HCT116 (cell line): ENCODE results near the gene MYBPHL. TPM values are rescaled to one million over a fixed set of nuclear protein-coding genes. Genes with fewer than 3 reads are reported as not detected.

Source experiments
- ATAC-seq: fragments of 200-7000 bp; cut with Tn5 transposase; 2 replicates; pipeline ENCODE4 v1.9.1; 2020; ENCODE audit warnings: mild to moderate bottlenecking, moderate library complexity
- BruUV-seq: library from RNA; stranded (reverse); fragments of 400-500 nt; replicated peaks from 2 replicates; lab custom pipeline; 2021; lab: Mats Ljungman, UMichigan
- CTCF ChIA-PET: fragments of 300-600 bp; sonication (Branson Sonifier 250); formaldehyde crosslinking; loops from one replicate; lab custom pipeline; 2021; ENCODE audit warnings: antibody characterized with exemption; lab: Charles Lee
- POLR2A ChIA-PET: fragments of 300-600, 350-600 bp; sonication (Branson Sonifier 250); formaldehyde crosslinking; loops from one replicate; lab custom pipeline; 2021; ENCODE audit warnings: antibody characterized with exemption; lab: Charles Lee
- RAD21 ChIA-PET, 2 experiments: fragments of 300-600 bp; sonication (Branson Sonifier 250); formaldehyde crosslinking; loops; one replicate each; lab custom pipeline; 2023; ENCODE audit warnings: low total read pairs in 2 of 2; ENCODE audit not compliant: uncharacterized antibody in 2 of 2, unreplicated experiment in 2 of 2, low non-redundant PET in 1 of 2; lab: Charles Lee
- DNase-seq: peaks from one replicate; pipeline ENCODE4 v3.0.0-alpha.2; 2010; ENCODE audit warnings: low read depth, low spot score
- H2AFZ ChIP-seq: fragments of 200-600 bp; shearing (Covaris generic), sonication (generic); 2 replicates; pipeline ENCODE4 v1.6.1; 2017; ENCODE audit warnings: low read depth, mixed run types, mixed read lengths, antibody characterized with exemption, low read length; ENCODE audit not compliant: poor library complexity, severe bottlenecking
- H3K27ac ChIP-seq: 2 replicates; pipeline ENCODE4 v1.5.1; 2012; ENCODE audit warnings: low read depth, low read length
- H3K27me3 ChIP-seq: fragments of 200-600 bp; sonication (generic); 2 replicates; pipeline ENCODE4 v1.6.1; 2016; ENCODE audit warnings: mixed run types, low read length, mixed read lengths; ENCODE audit not compliant: insufficient read depth
- H3K36me3 ChIP-seq, 2 experiments: fragments of 200-500 bp in 1 of 2; fragments of 200-600 bp in 1 of 2; sonication (Bioruptor generic) in 1 of 2; sonication (generic) in 1 of 2; 2 replicates each; pipeline versions ENCODE4 v1.5.1 to v1.6.1; 2014 to 2016; ENCODE audit warnings: low read length in 2 of 2, inconsistent platforms in 1 of 2, mixed read lengths in 1 of 2, mixed run types in 1 of 2; ENCODE audit not compliant: insufficient read depth in 2 of 2, control insufficient read depth in 1 of 2
- H3K4me1 ChIP-seq, 2 experiments: fragments of 200-600 bp in 1 of 2; sonication (generic) in 1 of 2; 2 replicates each; pipeline versions ENCODE4 v1.5.1 to v1.6.1; 2012 to 2017; ENCODE audit warnings: low read length in 2 of 2, inconsistent platforms in 1 of 2, mild to moderate bottlenecking in 1 of 2, mixed read lengths in 1 of 2, mixed run types in 1 of 2, moderate library complexity in 1 of 2; ENCODE audit not compliant: insufficient read depth in 2 of 2, control insufficient read depth in 1 of 2
- H3K4me2 ChIP-seq: fragments of 200-600 bp; sonication (generic); 2 replicates; pipeline ENCODE4 v1.6.1; 2017; ENCODE audit warnings: mixed run types, low read length, mixed read lengths
- H3K4me3 ChIP-seq, 2 experiments: fragments of 200-600 bp in 1 of 2; sonication (generic) in 1 of 2; replicated peaks in 1 of 2; 2 replicates each; pipeline ENCODE4 v1.5.1; 2011 to 2016; ENCODE audit warnings: low read length in 2 of 2, control low read depth in 1 of 2, low read depth in 1 of 2, mild to moderate bottlenecking in 1 of 2, mixed read lengths in 1 of 2, mixed run types in 1 of 2
- H3K79me2 ChIP-seq: fragments of 200-600 bp; sonication (generic); 2 replicates; pipeline ENCODE4 v1.6.1; 2017; ENCODE audit warnings: mild to moderate bottlenecking, mixed run types, low read length, moderate library complexity, mixed read lengths; ENCODE audit not compliant: insufficient read depth
- H3K9ac ChIP-seq: fragments of 200-600 bp; sonication (generic); 2 replicates; pipeline ENCODE4 v1.6.1; 2016; ENCODE audit warnings: low read length, mixed read lengths
- H3K9me2 ChIP-seq: fragments of 200-600 bp; sonication (generic), shearing (Covaris generic); 2 replicates; pipeline ENCODE4 v1.6.1; 2017; ENCODE audit warnings: mixed run types, mild to moderate bottlenecking, moderate library complexity; ENCODE audit not compliant: insufficient read depth
- H3K9me3 ChIP-seq, 2 experiments: fragments of 200-500 bp in 1 of 2; fragments of 200-600 bp in 1 of 2; sonication (Bioruptor generic) in 1 of 2; sonication (generic) in 1 of 2; 2 replicates each; pipeline ENCODE4 v1.6.1; 2014 to 2017; ENCODE audit warnings: low read length in 2 of 2, mixed read lengths in 2 of 2, inconsistent platforms in 1 of 2, low read depth in 1 of 2, mild to moderate bottlenecking in 1 of 2, mixed run types in 1 of 2, moderate library complexity in 1 of 2; ENCODE audit not compliant: control insufficient read depth in 1 of 2, insufficient read depth in 1 of 2
- H4K20me1 ChIP-seq: fragments of 200-600 bp; sonication (generic), shearing (Covaris generic); 2 replicates; pipeline ENCODE4 v1.6.1; 2017; ENCODE audit warnings: mixed run types, mild to moderate bottlenecking, moderate library complexity; ENCODE audit not compliant: insufficient read depth
- CTCF ChIP-seq, 3 experiments: fragments of 200-600 bp in 1 of 3; sonication (generic) in 1 of 3; IDR thresholded peaks in 2 of 3; conservative IDR thresholded peaks in 1 of 3; 2 replicates each; pipeline ENCODE4 v1.5.1; 2012 to 2017; ENCODE audit warnings: low read depth in 2 of 3, low read length in 2 of 3, antibody characterized with exemption in 1 of 3, borderline replicate concordance in 1 of 3, control low read depth in 1 of 3, mild to moderate bottlenecking in 1 of 3, mixed read lengths in 1 of 3, mixed run types in 1 of 3, moderate library complexity in 1 of 3; ENCODE audit not compliant: insufficient read depth in 1 of 3
- EGR1 ChIP-seq: IDR thresholded peaks from 2 replicates; pipeline ENCODE4 v1.6.1; 2012; ENCODE audit warnings: low read depth
- ELF1 ChIP-seq: IDR thresholded peaks from 2 replicates; pipeline ENCODE4 v1.6.1; 2012; ENCODE audit warnings: low read depth, borderline replicate concordance
- EZH2 ChIP-seq: fragments of 200-600 bp; sonication (generic); IDR thresholded peaks from 2 replicates; pipeline ENCODE4 v1.6.1; 2017; ENCODE audit warnings: antibody characterized with exemption, mixed run types
- JUND ChIP-seq: IDR thresholded peaks from 2 replicates; pipeline ENCODE4 v1.6.1; 2012
- MAX ChIP-seq: IDR thresholded peaks from 2 replicates; pipeline ENCODE4 v1.6.1; 2012
- POLR2A ChIP-seq: IDR thresholded peaks from 2 replicates; pipeline ENCODE4 v1.7.0; 2011; ENCODE audit warnings: borderline replicate concordance; ENCODE audit not compliant: insufficient read depth, insufficient read length; ENCODE audit errors: extremely low read depth
- SIN3A ChIP-seq: IDR thresholded peaks from 2 replicates; pipeline ENCODE4 v1.6.1; 2012; ENCODE audit warnings: low read depth
- SRF ChIP-seq: IDR thresholded peaks from 2 replicates; pipeline ENCODE4 v1.6.1; 2012; ENCODE audit warnings: low read depth
- YY1 ChIP-seq: IDR thresholded peaks from 2 replicates; pipeline ENCODE4 v1.6.1; 2011; ENCODE audit warnings: low read length, low read depth, moderate library complexity, mild to moderate bottlenecking; ENCODE audit not compliant: insufficient replicate concordance; ENCODE audit errors: extremely low read depth
- ZBTB33 ChIP-seq: IDR thresholded peaks from 2 replicates; pipeline ENCODE4 v1.6.1; 2011; ENCODE audit warnings: mild to moderate bottlenecking, low read length, moderate library complexity; ENCODE audit not compliant: insufficient replicate concordance; ENCODE audit errors: extremely low read depth
- intact Hi-C: fragments of 100-400 bp; cut with micrococcal nuclease; formaldehyde crosslinking; loops from 2 replicates; pipeline ENCODE4 v1.10.0; 2022
- total RNA-seq: library from RNA; stranded (reverse); gene quantifications from one replicate; pipeline ENCODE4 v1.2.1, GENCODE V29; 2021; ENCODE audit not compliant: unreplicated experiment

The MYBPHL gene
- total RNA-seq, 1 experiment from 2014 or later = 1.0 TPM

GRCh38 chr1:109312246-109312645 lies 5.4 kb upstream of the MYBPHL start (continued):
- TF ChIP-seq EGR1 (no peak), SIN3A (no peak), EZH2 (no peak), YY1 (no peak), MAX (no peak), ZBTB33 (no peak), ELF1 (no peak)

GRCh38 chr1:109309347-109309746 lies 2.5 kb upstream of the MYBPHL start:
- ATAC-seq = no peak
- Histone ChIP-seq H3K36me3 (no peaks in the 10 kb centered on the region), H3K9me2 (no peaks in the 10 kb centered on the region), H3K27ac (no peak overlapping the region), H3K9ac (no peak overlapping the region), H3K4me1 (0 out of 4 replicates have a peak, but pooled peaks cover 0 to 3% of the 10 kb centered on the region in 2 experiments), H3K79me2 (no peaks in the 10 kb centered on the region), H3K27me3 (no peaks in the 10 kb centered on the region), H3K4me3 (no peak overlapping the region), H4K20me1 (no peaks in the 10 kb centered on the region), H3K9me3 (no peaks in the 10 kb centered on the region), H3K4me2 (no peak overlapping the region), H2AFZ (no peak overlapping the region)
- intact Hi-C loops = no loop called here
- TF ChIP-seq ZBTB33 (no peak), CTCF (IDR thresholded peaks at IDR 0.05 in 2 of 3, conservative IDR thresholded peaks at IDR 0.05 in 1 of 3; ENCODE audit: borderline replicate concordance in 1 of 3, insufficient read depth in 1 of 3, low read depth in 2 of 3, low read length in 2 of 3) (no peak), SRF (no peak), JUND (no peak), POLR2A (no peak)
- BruUV-seq = no TSS peak
- CTCF ChIA-PET = no interaction called here
- POLR2A ChIA-PET = no interaction called here
- RAD21 ChIA-PET = no interaction called here
- DNase-seq = no peak
